Pancreas (tissue), 10 donors: Measurements from ENCODE around the gene PRR36. TPM values are rescaled to one million over a fixed set of nuclear protein-coding genes. Genes with fewer than 3 reads are reported as not detected.
"Not testable (repeated sequence)": the region's sequence is repeated elsewhere in the genome, so short reads cannot be mapped to it uniquely, and the experiment has no call there.

Experiments used
- ATAC-seq, 4 donors: fragments of 200-7000 bp; cut with Tn5 transposase; one replicate each; pipeline versions ENCODE4 v1.8.0 to v1.9.1; 2020; ENCODE audit warnings: mild to moderate bottlenecking in 4 of 4, moderate library complexity in 4 of 4
- DNase-seq, 6 donors: peaks; one replicate each; pipeline ENCODE4 v3.0.0-alpha.2; 2020
- FAIRE-seq: peaks from 2 replicates; lab custom pipeline; 2012; peaks lifted over from hg19 to GRCh38; lab: Jason Lieb, UNC
- H3K27ac ChIP-seq, 4 donors: fragments of 200-600 bp; sonication (generic); 1 replicate in 3 of 4; 2 replicates in 1 of 4; pipeline versions ENCODE4 v1.5.0 to v1.8.0; 2020
- H3K27me3 ChIP-seq, 4 donors: fragments of 200-600 bp; one replicate each; pipeline ENCODE4 v1.8.0; 2021
- H3K36me3 ChIP-seq, 3 donors: fragments of 200-600 bp; sonication (generic) in 1 of 3; one replicate each; pipeline versions ENCODE4 v1.5.0 to v1.8.0; 2020 to 2021
- H3K4me1 ChIP-seq, 3 donors: fragments of 200-600 bp; one replicate each; pipeline ENCODE4 v1.8.0; 2021
- H3K4me3 ChIP-seq, 4 donors: fragments of 200-600 bp; sonication (generic) in 2 of 4; one replicate each; pipeline versions ENCODE4 v1.5.0 to v1.8.0; 2020 to 2021
- H3K9me3 ChIP-seq, 4 donors: fragments of 200-600 bp; one replicate each; pipeline ENCODE4 v1.8.0; 2021
- WGBS, 2 donors: extraction: QIAGEN DNeasy Blood & Tissue Kit; methylation state at CpG; one replicate each; pipeline ENCODE4 v1.1.7; 2013; 5-methylcytosine and 5-hydroxymethylcytosine counted together
- intact Hi-C, 3 donors: fragments of 100-400 bp; cut with DNase I; formaldehyde crosslinking; loops; one replicate each; pipeline versions ENCODE4 v1.11.1 to v1.14.2; 2022
- polyA plus RNA-seq, 2 donors: library from polyadenylated mRNA; stranded (reverse); fragments of 200-250 nt; gene quantifications; one replicate each; pipeline ENCODE4 v1.2.3, GENCODE V29; 2013
- total RNA-seq, 6 donors: library from RNA; stranded (reverse); fragmentation: NEBNext Ultra II Directional in 4 of 6; extraction: Animal tissue kit (Norgen Biotek cat#: 25700) in 4 of 6; gene quantifications; one replicate each; pipeline versions ENCODE4 v1.2.1 to v1.2.4, GENCODE V29; 2021 to 2023
- TF ChIP-seq, protein P1 (sequence below), 4 donors: fragments of 200-600 bp; sonication (generic) in 3 of 4; IDR thresholded peaks; one replicate each; pipeline versions ENCODE4 v1.5.0 to v1.8.0; 2021; ENCODE audit warnings: antibody characterized with exemption in 4 of 4
- donor health status: healthy with polysubstance abuse.
- donor health status: DM: no; HTN: no; CAD: no; lungs with moderate emphysema.
- donor health status: DM: no; HTN: no; CAD: no.
- donor health status: control.
- donor health status: control.
- donor health status: Bipolar disorder and iron deficiency.
- donor health status: DM: yes; HTN: yes; CAD: no.
- donor health status: DM: no; HTN: no; CAD: no.
- donor health status: DM: no; HTN: no; CAD: no.
- donor health status: DM: yes; HTN: yes; CAD: no.

Gene PRR36
- total and polyA plus RNA-seq, 8 donors = 1.6 to 3.1 (median 2.0) TPM

DNA sequence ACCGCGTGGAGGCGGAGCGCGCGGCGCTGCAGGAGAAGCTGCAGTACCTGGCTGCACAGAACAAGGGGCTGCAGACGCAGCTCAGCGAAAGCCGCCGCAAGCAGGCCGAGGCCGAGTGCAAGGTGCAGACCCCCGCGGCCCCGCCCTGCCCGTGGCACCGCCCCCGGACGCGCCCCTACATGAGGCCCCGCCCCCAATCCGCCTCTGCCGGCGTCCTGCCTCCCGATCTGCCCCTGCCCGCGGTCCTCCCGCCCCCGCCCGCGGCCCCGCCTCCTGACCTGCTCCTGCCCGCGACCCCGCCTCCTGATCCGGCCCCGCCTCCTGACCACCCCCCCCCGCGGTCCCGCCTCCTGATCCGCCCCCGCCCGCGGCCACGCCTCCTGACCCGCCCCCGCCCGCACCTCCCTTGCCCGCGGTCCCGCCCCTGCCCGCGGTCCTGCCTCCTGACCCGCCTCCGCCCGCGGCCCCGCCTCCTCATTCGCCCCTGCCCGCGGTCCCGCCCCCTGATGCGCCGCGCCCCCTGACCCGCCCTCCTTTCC, 11.7 kb downstream of the PRR36 start:
- peak overlapping the region in 1 of 4 donors; percentile 23 for H3K4me3 ChIP-seq

DNA sequence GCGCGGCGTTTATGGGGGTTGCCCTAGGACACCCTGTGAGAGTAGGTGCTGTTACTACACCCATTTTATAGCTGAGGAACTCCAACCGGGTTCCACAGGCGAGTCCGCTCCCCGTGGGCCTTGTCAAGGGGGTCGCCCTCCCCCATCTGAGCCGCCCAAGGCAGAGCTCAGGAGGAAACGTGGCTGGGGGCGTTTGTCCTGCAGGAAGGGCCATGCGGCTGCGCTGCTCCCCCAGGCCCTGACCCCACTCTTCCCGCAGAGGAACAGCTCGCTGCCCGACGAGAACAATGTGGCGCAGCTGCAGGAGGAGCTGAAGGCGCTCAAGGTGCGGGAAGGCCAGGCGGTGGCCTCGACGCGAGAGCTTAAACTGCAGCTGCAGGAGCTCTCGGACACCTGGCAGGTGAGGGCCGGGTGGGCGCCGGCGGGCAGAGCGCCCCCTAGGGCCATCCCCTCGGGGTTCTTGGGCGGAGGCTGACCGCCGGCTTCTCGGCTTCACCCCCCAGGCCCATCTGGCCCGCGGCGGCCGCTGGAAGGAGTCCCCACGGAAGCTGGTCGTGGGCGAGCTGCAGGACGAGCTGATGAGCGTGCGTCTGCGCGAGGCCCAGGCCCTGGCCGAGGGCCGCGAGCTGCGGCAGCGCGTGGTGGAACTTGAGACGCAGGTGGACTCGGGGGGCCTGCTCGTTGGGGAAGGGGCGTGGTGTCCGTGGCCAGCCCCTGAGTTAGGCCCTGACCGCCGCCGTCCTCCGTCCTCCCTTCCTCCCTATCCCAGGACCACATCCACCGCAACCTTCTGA, 12.4 kb downstream of the PRR36 start:
- TF ChIP-seq, protein P1, sequence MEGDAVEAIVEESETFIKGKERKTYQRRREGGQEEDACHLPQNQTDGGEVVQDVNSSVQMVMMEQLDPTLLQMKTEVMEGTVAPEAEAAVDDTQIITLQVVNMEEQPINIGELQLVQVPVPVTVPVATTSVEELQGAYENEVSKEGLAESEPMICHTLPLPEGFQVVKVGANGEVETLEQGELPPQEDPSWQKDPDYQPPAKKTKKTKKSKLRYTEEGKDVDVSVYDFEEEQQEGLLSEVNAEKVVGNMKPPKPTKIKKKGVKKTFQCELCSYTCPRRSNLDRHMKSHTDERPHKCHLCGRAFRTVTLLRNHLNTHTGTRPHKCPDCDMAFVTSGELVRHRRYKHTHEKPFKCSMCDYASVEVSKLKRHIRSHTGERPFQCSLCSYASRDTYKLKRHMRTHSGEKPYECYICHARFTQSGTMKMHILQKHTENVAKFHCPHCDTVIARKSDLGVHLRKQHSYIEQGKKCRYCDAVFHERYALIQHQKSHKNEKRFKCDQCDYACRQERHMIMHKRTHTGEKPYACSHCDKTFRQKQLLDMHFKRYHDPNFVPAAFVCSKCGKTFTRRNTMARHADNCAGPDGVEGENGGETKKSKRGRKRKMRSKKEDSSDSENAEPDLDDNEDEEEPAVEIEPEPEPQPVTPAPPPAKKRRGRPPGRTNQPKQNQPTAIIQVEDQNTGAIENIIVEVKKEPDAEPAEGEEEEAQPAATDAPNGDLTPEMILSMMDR (IDR thresholded peaks at IDR 0.05) = no peak
- Histone ChIP-seq H3K4me1 (no peaks in the 10 kb centered on the region), H3K4me3 (peak overlapping the region in 1 of 4 donors; percentile 23), H3K27ac (no peak overlapping the region), H3K36me3 (no peaks in the 10 kb centered on the region), H3K27me3 (no peaks in the 10 kb centered on the region), H3K9me3 (no peaks in the 10 kb centered on the region)
- FAIRE-seq (no peak), ATAC-seq (peak in 1 of 4 donors; percentile 19), DNase-seq (peak in 1 of 6 donors; percentile 72)
- 65 to 75% methylated on average over 54 to 63 of the region's 63 CpGs for WGBS, 2 donors
- intact Hi-C loops = no loop called here

More for the DNA sequence above, 11.7 kb downstream of the PRR36 start:
- Histone ChIP-seq H3K27me3 (no peaks in the 10 kb centered on the region), H3K36me3 (no peaks in the 10 kb centered on the region), H3K27ac (no peak overlapping the region), H3K9me3 (no peaks in the 10 kb centered on the region), H3K4me1 (no peaks in the 10 kb centered on the region)
- TF ChIP-seq, protein P1 (IDR thresholded peaks at IDR 0.05) = no peak
- peak in 5 of 6 donors; percentile 39 to 81 (median 63) for DNase-seq
- intact Hi-C loops = no loop called here
- FAIRE-seq = no peak
- peak; percentile 9 to 85 (median 35) for ATAC-seq
- 36 to 49% methylated on average over 10 to 67 of the region's 67 CpGs for WGBS, 2 donors

DNA sequence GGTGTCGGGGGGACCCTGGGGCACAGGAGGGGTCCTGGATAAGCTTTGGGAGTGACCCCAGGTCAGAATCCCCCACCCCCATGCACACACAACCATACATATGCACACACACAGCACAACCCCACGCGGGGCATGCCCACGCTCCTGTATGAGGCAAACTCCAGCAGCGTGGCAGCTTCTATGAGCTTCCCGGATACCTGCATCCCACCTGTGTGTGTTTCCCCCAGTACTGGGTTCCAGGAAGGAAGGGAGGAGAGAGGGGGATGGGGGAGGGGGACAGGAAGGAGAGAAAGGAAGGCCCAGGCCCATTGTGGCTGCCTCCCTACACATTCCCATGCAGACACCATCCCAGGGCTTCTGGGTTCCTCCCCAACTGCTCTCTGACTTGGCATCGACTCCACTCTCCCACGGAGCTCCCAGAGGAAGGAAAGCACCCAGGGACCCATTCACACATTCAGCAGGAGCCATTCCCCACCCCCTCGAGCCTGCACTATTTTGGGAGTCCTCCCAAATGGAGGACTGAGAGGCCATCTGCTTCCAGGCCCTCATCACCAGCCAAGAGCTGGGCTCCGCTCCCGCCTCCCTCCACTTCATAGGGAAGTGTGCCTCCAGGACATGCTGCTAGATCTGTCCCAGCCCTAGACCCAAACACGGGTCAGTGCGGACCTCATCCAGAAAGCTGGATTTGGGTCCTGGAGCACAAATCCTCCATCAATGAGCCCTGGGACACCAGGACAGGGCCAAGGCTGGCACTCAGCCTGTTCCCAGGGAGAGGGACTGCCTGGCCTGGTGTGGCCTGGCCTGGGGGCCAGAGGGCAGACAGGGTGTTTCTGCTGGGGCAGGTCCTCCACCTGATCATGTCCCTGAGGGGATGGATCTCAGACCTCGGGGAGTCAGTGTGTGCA, 13.2 kb downstream of the PRR36 start:
- Histone ChIP-seq H3K27me3 (no peaks in the 10 kb centered on the region), H3K9me3 (no peaks in the 10 kb centered on the region), H3K27ac (no peak overlapping the region), H3K4me1 (no peaks in the 10 kb centered on the region), H3K4me3 (no peak overlapping the region), H3K36me3 (no peaks in the 10 kb centered on the region)
- no peak for ATAC-seq
- 87 to 89% methylated on average over 14 of the region's 14 CpGs for WGBS, 2 donors
- intact Hi-C loops = no loop called here
- FAIRE-seq = no peak
- TF ChIP-seq, protein P1 (IDR thresholded peaks at IDR 0.05) = no peak
- no peak for DNase-seq

DNA sequence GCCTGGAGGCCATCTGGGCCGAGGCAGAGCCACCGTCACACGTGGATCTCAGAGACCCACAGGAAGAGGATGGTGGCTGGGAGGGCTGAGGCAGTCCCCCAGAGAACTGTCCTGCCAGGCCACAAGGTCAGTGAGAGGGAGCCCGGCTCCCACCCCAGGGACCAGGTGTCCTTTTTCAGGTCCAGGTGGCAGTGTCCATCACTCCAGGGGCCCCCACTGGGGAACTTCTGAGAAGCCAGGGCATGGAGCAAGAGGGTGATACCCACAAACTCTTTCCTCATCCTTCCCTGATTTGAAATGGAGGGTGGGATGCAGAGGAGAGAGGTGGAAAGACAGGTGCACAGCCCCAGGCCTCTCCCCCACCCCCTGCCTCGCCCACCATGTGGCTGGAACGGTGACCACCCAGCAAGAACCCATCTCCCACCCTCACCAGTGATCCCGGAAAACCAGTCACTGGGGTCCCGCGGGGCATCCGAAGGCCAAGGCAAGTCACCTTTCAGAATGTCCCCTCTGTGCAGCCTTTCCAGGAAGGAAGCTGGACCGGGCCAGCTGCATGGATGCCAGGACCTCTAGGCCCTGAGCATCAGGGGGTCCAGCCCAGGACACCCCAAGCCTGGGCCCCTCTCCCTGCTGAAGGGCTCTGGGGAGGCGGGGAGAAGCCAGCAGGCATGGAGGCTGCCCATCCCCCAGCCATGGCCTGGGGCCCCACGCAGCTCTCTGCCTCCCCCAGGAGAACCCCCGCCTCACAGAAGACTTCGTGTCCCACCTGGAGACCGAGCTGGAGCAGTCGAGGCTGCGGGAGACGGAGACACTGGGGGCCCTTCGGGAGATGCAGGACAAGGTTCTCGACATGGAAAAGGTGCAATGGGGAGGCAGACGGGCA, 14.1 kb downstream of the PRR36 start:
- Histone ChIP-seq H3K27me3 (no peaks in the 10 kb centered on the region), H3K9me3 (no peaks in the 10 kb centered on the region), H3K36me3 (no peaks in the 10 kb centered on the region), H3K27ac (no peak overlapping the region), H3K4me1 (no peaks in the 10 kb centered on the region), H3K4me3 (no peak overlapping the region)
- intact Hi-C loops = loop anchor here in 1 of 3 donors (10.0 kb wide), 1 partner anchor 65 kb away; the partner anchor contains the start of genes CTXN1 and SNAPC2
- ATAC-seq (no peak), FAIRE-seq (no peak), DNase-seq (peak in 1 of 6 donors; percentile 47)
- TF ChIP-seq, protein P1 (IDR thresholded peaks at IDR 0.05) = no peak
- WGBS, 2 donors = 90 to 94% methylated on average over 22 of the region's 22 CpGs

DNA sequence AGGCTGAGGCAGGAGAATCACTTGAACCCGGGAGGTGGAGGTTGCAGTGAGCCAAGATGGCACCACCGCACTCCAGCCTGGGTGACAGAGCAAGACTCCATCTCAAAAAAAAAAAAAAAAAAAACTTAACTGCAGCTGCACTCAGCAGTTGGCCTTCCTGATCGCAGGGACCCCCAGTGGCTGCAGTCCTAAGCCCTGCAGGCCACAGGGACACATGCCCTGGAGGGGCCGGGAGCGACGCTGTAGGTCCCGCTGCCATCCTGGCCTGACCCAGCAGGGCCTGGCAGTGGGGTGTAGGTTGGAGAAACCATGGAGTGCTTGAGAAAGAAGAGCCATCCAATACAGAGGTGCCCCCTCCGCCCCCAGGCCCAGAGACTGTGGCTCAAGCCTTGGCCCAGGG, 15.1 kb downstream of the PRR36 start:
- intact Hi-C loops = loop anchor here in 1 of 3 donors (10.0 kb wide), 1 partner anchor 66 kb away; the partner anchor contains the start of genes CTXN1 and SNAPC2
- not testable (repeated sequence) for H3K4me1 ChIP-seq, DNase-seq, H3K4me3 ChIP-seq, H3K27ac ChIP-seq, H3K27me3 ChIP-seq, H3K9me3 ChIP-seq, H3K36me3 ChIP-seq, ATAC-seq, FAIRE-seq
- WGBS, 2 donors = 94 to 95% methylated on average over 7 to 8 of the region's 8 CpGs
